HG03575 (cell line): ENCODE data around the gene FGF10.

Experiments used
- ATAC-seq: cut with Tn5 transposase; IDR thresholded peaks from one replicate; pipeline ENCODE4 v1.9.1; 2021; ENCODE audit not compliant: unreplicated experiment, insufficient number of reproducible peaks, low FRiP score; ENCODE audit errors: extremely low read depth

FGF10 gene

GRCh38 chr5:44389090-44389822 lies at the start of gene FGF10:
Gene FGF10, minus strand, starts transcription at chr5:44389420. Its CDS starts 738 bp downstream, at chr5:44388682.
- no peak for ATAC-seq

- ATAC-seq, result no peak
Observed at GRCh38 chr5:44426944-44427343, 37.7 kb upstream of the FGF10 start.

DNA sequence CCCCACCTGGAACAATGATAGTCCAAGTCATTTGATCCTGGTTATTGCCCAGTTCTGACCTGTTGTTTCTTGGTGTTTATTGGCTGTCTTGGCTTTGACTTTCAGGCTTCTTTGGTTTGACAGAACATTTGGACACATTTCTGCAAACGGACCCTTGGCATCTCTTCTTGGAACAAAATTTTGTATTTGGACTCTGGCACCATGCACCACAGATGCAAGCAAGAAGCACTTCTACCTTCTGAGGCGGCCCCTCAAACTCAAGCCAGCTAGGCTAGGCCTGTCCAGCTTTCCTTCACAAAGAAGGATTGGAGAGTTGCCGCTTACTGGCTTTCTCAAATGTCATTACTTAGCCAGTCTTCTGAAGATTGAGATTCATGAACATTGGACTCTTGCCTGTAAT lies 23.1 kb upstream of the FGF10 start:
- no peak for ATAC-seq

DNA sequence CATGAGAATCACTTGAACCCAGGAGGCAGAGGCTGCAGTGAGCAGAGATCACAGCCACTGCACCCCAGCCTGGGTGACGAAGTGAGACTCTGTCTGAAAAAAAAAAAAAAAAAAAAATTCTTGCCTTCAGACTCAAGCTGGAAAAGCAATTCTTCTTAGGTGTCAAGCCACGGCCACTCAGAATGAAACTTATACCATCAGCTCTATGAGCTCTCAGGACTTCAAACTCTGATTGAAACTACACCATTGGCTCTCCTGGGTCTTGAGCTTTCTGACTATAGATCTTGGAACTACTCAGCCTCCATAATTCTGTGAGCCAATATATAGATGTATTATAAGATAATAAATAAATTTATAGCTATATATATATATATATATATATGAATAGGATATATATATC lies 12.9 kb upstream of the FGF10 start:
- no peak for ATAC-seq

- no peak for ATAC-seq
Observed at GRCh38 chr5:44401611-44402010, 12.4 kb upstream of the FGF10 start.

- ATAC-seq, result no peak
Observed at GRCh38 chr5:44398382-44398781, 9.2 kb upstream of the FGF10 start.

DNA sequence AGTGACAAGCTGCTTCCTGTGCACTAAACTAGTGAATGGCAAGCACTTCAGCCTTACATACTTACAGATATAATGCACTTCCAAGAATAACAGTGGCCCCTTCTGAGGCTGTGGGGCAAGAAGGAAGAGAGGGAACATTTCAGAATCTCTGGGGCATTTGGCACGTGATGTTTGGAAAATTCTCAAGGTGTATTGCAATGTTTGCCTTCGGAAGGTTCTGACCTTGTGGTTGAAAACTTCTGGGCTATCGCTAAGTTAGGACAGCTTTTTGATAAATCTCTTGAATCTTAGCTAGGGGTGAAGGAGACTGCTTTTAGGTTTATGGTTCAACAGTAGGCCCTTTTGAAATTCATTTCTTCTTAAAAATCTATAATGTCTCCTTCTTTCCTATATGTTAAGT lies 7.1 kb upstream of the FGF10 start:
- no peak for ATAC-seq

- no peak for ATAC-seq
Observed at GRCh38 chr5:44390351-44390750, 1.1 kb upstream of the FGF10 start.

DNA sequence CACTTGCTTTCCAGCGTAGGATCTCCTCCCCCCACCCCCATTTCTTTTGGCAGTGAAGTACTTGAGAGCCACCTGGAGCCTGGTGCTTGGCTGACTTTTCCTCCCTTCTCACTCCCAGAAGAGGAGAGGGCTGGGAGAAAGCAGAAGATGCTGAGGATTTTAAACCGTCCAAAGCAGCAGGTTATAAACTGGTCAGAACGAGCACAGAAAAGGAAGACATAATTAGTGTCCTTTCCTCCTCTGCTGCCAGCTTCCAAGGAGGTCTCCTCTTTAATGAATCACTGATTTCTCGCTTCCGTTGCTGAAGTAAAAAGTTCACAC lies 563 bp upstream of the FGF10 start:
- ATAC-seq, result no peak

DNA sequence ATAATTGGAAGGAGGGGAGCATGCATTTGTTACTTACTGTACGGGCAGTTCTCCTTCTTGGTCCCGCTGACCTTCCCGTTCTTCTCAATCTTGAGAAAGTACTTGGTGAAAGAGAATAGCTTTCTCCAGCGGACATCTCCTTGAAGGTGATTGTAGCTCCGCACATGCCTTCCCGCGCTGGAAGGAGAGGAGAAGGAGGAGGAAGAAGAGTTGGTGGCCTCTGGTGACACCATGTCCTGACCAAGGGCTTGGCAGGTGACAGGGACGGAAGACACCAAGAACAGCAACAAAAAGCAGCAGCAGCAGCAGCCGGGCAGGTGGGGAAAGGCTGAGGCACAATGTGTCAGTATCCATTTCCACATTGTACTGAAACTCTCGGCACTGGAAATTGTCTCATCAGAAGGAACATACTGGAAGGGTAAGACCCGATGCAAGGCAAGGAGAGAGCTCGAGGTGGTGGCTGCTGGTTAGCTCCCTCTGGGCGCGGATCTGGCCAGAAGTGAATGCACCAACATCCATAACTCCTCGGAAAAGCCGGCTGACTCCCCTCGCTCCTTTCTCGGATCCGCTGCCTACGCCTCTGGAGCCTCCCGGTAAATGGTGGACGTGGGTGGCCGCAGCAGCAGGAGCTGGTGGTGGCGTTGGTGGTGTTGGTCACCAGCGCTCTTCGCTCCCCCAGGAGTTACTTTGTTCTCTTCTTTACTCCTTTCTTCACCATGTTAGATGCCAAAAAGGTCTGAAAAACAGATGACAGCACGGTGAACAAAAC lies 715 bp downstream of the FGF10 start:
- no peak for ATAC-seq

GRCh38 chr5:44387921-44388320 lies 1.3 kb downstream of the FGF10 start:
- ATAC-seq, result no peak

GRCh38 chr5:44387406-44387805 lies 1.8 kb downstream of the FGF10 start:
- ATAC-seq, result no peak

GRCh38 chr5:44385291-44385900 lies 3.8 kb downstream of the FGF10 start:
- ATAC-seq, result no peak

GRCh38 chr5:44384816-44385215 lies 4.4 kb downstream of the FGF10 start:
- ATAC-seq, result no peak

DNA sequence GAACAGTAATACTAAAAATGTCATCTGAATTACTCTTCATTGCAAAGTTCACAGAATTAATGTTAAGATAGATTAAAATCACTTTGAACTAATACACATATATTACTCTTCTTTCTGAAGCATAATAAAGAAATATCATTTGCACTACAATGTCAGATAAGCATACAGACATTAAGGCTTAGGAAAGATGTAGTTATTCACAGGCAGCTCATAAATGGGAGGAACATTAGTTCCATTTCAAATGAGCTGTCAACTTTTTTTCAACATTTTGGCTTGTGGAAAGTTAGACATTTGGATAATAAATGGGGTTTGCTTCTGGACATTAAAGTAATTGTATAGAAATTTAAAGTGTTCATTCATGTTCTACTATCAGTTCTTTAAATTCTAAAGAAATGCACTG lies 6.3 kb downstream of the FGF10 start:
- no peak for ATAC-seq

GRCh38 chr5:44377057-44377456 lies 12.2 kb downstream of the FGF10 start:
- no peak for ATAC-seq

- no peak for ATAC-seq
Observed at GRCh38 chr5:44372028-44372427, 17.2 kb downstream of the FGF10 start.

DNA sequence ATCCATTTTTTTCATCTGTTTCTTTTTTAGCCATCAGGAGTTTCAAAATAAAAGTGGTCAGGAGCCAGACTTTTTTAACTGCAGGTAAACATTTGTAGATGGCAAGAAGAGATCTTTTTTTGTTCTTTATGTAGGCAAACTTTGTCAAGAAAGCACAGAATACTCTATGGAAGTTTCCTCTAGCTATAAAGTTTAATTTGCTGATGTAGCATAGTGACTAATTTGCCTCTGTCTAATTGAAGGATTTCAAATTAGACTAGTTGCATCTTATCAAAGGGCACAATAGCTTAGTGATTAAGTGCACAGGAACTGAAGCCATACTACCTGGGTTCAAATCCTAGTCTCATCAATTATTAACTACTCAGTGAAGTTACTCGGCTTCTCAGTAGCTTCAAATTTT lies 22.0 kb downstream of the FGF10 start:
- no peak for ATAC-seq

DNA sequence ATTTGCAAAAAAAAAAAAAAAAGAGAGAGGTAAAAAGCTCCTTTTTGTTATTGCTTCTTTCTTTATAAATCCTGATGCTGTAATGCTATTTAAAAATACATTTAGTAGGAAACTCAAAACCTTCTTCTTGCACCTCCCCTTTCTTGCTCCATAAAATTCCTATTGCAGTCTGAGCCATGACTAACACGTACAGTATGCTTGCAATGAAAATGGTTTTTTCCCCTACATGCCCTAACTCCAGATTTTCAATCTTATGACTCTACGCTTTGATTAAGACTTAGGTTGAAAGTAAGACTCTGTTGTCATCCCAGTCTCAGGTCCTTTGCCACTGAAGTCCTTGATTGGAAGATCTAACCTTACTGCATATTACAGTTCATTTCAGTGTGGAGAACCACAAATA lies 23.9 kb downstream of the FGF10 start:
- ATAC-seq, result no peak

- no peak for ATAC-seq
Observed at GRCh38 chr5:44364097-44364496, 25.1 kb downstream of the FGF10 start.
